Fibroblast of upper back skin (primary cell): ENCODE data around the gene HERPUD2.
"Not testable (repeated sequence)": the region's sequence is repeated elsewhere in the genome, so short reads cannot be mapped to it uniquely, and the experiment has no call there.

Source experiments
- DNase-seq: peaks from one replicate; pipeline ENCODE4 v3.0.0-alpha.2; 2013

Gene HERPUD2

DNA sequence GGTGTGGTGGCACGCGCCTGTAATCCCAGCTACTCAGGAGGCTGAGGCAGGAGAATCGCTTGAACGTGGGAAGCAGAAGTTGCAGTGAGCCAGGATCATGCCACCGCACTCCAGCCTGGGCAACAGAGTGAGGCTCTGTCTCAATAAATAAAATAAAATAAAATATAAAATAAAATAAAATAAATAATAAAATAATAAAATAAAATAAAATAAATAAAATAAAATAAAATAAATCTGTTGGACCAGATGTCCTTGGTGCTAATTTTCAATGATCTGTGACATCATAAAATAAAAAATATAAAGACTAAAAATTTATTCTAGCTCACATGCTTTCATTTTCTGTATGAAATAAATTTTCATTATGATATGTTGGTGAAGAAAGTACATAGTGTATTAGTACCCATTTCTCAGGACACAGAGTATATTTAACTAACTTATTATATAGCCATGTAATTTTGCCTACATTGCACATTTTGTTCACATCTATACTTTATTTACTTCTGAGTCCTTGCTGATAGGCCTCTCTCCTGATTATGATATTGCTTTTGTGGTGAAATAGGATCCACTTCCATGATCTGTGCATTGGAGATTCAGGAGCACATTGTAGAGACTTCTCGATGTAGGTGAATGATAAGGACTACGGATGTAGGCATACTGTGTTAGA, 17.8 kb upstream of the HERPUD2 start:
- no peak for DNase-seq

DNA sequence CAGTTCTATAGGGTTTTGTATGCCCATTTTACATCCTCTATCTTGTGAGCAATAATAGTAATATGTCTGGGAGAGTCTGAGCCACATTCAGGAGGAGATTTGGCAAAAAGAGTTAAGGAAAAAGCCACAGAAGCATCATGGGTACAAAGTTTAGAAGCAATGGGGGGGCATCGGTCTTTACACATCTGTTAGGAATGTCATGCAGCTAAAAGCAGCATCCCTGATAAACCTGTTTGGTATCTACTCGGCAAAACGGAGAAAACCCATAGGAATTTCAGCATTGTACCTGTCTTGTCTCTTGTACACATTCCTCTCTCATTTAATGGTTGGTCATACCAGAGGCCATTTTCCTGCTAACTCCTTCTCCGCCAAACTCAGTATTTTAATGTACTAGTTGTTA, 12.5 kb upstream of the HERPUD2 start:
- DNase-seq: peak; percentile 77

DNA sequence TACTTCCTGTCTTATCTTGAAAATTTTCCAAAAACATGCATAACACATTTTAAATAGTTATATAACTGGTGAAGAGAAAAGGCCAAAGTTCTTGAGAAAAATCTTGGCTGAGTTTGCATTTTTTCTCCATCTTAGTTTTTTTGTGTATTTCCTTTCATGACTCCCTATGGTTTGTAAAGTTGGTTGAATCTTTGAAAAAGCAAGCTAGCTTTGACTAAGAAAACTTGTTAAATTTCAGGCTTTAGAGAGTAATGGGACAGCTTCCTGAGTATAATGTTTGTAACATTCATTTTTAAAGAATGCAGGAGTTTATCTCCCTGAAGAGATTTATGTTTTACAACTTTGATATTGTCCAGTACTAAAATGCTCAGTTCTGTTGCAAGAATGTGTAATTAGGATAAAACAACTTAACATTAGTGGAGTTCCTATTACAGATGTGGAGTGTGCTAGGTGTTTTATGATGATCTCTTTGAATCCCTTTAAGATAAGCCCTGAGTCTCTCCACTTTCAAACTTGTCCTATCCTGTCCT, 11.1 kb upstream of the HERPUD2 start:
- DNase-seq: no peak

DNA sequence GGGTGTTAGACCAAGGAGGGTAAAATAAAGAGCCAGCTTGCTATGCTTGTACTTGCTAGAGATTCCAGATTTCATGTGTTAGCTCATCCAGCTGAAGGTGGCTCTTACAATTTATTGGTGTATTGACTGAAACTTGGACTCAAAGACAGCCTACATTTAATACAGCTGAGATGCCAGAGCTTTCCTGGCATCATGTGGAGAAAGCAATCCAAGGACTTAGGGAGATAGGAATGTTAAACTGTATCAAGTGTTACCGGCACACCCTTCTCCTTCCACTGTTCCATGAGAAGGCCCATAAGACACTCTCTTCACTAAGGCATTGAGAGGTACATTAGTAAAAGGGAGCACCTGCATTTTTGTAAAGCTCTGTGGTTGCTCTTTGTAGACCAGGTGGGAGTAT, 9.3 kb upstream of the HERPUD2 start:
- DNase-seq: no peak

DNA sequence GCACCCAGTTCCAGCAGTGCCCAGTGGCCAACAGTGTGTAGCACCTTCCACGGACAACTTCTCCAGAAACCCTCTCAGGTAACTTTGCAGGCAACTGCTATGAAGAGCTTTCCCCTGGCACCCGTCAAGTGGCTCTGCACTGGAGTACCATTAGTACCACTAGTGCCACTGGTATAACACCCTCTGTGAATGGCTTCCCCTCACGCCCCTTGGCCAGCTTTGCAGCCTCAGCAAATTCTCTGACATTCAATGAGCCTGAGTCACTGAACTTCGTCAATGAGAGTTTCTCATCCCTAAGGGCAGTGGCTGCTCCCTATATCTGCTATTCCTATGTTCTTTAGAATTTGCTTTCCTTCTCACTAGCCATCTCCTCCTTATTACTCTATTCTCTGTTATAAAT, 7.6 kb upstream of the HERPUD2 start:
- DNase-seq: no peak

DNA sequence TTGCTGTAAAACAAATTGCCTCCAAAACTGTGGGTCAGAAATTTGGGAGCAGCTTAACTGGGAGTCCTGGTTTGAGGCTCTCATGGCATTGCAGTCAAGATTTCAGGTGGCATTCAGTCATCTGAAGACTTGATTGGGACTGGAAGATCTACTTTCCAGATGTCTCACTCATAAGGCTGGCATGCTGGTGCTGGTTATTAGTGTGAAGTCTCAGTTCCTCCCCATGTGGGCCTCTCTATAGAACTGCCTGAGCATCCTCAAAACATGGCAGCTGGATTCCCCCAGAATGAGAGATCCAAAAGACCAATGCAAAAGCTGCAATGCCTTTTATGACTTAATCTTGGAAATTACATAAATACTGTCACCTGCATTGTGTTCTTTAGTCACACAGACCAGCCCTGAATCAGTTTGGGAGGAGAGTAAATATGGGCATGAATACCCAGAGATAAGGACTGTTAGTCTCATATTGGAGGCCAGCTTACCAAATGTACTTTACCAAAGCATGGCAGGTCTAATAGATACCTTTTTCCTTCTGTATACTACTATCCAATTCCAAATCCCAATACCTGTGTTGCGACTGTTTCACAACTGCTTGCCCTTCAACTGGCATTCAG, 6.5 kb upstream of the HERPUD2 start:
- DNase-seq: no peak

DNA sequence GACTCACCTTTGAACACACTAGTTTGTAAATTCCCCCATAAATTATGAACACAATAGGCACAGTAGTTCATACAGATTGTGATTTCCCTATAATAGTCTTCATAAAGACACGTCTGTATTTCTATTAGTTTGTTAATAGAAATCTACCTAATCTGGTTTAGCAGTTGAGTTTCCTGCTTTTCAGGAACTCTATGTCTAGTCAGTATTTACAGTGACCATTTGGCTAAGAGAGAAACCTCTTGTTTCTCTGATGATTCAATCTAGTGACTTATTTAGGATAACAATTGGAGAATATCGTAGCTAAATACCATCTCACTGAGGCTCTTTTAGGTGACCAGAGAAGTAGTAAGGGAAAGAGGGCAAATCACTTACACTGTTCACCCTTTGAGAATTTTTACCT, 5.9 kb upstream of the HERPUD2 start:
- no peak for DNase-seq

DNA sequence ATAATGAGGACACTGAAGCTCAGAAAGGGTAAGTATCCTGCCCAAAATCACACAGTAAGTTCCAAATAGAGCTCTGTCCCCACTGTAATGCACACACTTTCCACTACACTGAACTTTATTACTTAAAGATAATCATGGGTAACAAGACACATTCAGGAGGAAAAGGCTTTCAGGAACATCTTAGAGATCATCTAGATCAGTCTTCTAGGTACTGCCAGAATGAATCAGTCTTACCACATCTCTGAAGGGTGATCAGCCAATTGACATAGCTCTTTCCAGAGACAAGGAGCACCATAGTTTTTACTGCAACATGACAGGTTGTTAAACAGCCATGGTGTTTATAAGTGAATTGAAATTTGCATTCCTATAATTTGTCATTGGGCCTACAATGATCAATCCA, 5.4 kb upstream of the HERPUD2 start:
- DNase-seq: no peak

DNA sequence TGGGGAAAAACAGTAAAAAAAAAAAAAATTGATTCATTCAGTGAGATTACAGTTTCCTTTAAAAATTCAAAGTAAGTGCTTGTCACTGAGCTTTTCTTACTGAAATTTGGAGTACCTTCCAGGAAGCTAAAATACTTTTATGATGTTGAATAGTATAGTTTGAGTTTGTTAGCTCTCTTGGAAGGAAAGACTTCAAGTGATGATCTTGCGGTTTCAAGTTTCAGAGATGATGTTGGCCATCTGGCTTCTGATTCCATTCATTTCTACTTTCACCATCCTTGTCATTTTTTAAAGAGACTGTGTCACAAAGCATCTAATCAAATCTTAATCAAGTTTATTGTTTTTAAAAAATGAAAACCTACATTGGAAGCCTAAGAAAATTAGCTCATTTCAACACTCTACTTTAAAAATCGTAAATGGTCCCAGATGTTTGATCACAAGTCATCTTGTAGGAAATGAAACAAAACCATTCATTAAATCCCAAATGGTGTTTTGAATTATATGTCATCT, 4.9 kb upstream of the HERPUD2 start:
- no peak for DNase-seq

DNA sequence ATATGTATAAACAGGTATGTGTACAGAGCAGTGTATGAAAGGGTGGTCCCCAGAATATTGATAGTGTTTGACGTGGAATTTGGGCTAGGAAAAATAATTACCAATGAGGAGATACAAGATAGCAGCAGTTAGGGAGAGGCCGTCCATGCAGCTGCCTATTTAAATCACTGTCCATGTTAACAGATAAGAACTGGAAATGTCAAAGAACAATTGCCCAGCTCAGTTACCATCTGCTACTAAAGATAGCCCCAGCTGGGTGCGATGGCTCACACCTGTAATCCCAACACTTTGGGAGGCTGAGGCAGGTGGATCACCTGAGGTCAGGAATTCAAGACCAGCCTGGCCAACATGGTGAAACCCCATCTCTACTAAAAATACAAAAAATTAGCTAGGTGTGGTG, 3.4 kb upstream of the HERPUD2 start:
- DNase-seq: not testable (repeated sequence)

DNA sequence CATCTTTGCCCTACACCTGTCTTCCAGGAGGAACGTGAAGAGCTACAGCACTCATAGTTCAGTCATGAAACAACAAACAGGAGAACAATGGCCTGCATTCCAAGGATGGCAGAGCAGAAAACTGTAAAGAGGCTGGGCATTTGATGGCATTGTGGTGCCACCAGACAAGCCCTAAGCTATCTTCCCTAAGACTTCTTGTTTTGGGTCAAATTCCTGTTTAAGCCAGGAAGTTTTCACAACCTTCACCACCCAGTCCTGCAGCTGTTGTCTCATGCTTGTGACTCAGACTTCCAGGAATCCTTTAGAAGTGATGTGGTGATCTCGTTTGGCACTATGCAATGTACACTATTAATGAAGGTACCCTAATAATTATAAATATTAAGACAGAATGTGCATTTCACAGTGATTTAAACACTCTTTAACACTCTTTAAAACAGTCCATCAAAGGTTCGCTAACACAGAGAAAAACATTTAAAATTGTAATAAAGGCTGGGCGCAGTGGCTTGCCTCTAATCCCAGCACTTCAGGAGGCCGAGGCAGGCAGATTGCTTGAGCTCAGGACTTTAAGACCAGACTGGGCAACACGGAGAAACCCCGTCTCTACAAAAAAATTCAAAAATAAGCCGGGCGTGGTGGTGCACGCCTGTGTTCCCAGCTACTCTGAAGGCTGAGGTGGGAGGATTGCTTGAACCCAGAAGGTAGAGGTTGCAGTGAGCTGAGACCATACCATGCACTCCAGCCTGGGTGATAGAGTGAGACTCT, 2.7 kb upstream of the HERPUD2 start:
- DNase-seq: peak; percentile 38

DNA sequence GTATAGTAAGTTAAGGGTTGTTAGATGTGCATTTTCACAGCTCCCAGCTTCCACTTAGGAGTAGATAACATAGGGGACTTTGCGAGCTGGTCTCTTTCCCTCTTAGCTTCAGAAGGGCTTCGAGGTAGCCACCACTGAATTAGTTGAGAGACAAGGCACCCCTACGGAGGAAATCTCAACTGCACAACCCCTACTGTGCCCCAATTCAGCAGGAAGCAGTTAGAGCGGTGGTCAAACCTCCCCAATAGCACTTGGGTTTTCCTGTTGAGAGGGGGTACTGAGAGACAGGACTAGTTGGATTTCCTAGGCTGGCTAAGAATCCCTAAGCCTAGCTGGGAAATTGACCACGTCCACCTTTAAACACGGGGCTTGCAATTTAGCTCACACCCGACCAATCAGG, 1.1 kb upstream of the HERPUD2 start:
- no peak for DNase-seq

DNA sequence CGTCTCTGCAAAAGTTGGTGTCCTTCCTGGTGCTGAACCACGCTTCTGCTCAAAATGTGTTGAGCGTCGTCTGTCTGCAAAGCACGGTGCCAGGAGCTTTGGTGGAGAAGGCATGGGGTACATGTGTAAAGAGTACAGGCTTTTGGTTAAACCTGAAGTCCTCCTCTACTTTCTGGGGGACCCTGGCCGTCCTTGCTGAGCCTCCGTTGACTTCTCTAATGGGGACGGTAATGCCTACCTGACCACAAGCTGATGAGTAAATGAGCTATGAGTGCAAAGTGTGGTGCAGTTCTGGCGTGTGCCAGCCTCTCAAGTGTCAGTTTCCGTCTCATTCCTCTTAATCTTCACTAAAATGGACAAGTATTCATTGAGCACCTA, 527 bp upstream of the HERPUD2 start:
- no peak for DNase-seq

DNA sequence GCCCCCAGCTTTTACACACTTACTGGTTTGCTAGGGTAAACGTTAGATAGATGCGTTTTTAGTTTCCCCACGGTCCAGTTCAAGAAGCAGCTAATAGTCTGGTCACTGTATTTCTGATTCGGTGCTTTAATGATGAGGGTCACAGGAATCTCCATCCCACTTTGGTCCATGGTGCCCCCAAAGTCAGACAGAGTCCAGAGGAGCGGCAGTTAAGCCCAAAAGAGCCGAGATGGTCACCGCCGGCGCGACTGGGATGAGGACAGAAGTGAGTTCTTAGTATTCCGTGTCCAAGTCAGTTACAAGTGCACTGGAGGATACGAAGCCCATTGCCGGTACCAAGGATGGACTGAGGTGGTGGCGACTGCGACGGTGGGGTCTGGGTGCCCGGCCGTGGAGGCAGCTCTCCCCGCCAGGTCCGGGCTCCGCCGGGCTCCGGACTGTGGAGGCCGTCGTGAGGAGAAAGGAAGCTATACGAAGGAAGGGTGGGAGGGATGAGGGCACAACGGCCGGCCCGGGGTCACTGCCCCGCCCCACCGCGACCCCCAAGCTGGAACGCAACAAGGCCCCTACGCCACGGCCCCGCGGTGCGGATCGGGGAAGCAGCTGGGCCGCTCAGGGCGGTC, 663 bp downstream of the HERPUD2 start:
- DNase-seq: peak; percentile 4

DNA sequence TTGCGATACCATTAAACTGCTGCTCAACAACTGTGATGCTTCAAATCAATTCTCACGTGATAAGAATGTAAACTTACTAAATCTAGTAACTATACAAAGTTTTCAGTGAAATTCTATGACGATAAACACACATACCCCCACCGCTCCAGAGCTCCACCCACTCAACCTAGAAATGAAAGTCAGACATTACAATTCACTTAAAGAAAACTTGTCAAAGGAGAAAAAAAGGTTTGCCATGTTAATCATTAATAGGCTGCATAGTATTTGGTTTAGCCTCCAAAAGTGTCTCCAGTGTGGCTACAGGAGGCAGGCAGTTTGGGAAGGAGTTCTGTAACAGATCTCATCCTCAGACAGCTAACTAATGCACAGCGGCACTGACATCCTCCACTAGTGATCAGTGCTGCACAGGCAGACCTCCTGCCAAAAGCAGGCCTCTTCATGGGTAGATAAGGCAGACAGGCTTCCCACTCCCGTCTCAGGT, 3.1 kb downstream of the HERPUD2 start:
- DNase-seq: no peak

DNA sequence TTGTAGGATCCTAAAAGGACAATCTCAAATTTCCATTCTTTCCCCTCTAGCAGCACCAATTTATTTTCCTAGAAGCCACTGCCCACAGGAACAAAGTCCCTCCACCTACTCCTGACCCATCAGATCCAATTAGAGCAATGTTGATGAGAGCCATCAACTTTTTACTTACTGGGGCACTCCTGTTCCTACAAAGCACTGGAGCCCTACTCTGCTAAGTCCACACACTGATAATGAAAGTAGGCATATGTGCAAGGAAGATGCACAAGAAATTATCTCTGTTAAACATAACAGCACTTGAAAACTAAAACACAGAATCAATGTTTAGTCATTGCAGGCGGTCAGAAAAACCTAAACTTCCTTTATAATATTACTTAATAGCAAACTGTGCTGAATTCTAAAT, 3.6 kb downstream of the HERPUD2 start:
- DNase-seq: no peak

DNA sequence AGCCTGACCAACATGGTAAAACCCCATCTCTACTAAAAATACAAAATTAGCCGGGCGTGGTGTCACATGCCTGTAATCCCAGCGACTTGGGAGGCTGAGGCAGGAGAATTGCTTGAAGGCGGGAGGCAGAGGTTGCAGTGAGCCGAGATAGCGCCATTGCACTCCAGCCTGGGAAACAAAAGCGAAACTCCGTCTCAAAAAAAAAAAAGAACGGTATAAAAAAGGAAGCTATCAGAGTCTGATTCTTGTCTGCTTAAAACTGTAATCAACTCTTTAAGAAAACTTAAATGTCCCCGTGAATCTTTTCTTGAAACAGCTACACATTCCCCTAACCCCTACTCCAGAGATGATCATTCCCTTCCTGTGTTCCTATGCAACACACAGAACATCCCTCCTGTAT, 4.3 kb downstream of the HERPUD2 start:
- DNase-seq: not testable (repeated sequence)

DNA sequence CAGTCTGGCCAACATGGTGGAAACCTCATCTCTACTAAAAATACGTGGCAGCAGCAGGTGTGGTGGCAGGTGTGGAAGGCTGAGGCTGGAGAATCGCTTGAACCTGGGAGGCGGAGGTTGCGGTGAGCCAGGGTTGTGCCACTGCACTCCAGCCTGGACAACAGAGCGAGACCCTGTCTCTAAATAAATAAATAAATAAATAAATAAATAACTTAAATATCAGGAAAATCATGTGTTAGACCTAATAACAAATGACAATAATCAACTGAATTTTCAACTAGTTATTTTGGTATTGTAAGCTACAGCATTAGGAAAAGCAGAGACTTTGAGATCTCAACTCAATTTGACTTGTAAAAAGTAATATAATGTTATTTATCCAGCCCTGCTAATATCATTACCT, 9.2 kb downstream of the HERPUD2 start:
- no peak for DNase-seq

DNA sequence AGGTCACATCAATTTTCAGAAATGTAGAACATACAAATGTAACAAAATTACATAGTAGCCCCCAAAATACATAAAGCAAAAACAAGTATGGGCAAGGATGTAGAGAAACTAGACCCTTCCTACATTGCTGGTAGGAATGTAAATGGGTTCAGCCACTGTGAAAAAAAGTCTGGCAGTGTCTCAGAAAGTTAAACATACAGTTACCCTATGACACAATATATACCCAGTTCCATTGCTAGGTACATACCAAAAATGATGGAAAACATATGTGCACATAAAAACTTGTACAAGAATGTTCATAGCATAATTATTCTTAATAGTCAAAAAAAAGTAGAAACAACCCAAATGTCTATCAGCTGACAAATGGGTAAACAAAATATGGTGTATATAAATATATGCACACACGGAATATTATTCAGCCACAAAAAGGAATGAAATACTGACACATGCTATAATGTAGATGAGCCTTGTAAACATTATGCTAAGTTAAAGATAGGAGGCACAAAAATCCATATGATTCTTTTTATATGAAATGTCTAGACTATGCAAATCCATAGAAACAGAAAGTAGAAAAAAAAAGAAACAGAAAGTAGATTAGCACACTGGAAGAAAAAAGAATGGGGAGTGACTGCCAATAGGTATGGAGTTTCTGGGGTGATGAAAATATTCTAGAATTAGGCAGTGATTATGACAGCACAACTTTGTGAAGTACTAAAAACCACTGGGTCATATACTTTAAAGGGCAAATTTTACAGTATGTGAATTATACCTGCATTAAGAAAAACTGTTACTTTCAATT, 13.5 kb downstream of the HERPUD2 start:
- DNase-seq: peak; percentile 56

DNA sequence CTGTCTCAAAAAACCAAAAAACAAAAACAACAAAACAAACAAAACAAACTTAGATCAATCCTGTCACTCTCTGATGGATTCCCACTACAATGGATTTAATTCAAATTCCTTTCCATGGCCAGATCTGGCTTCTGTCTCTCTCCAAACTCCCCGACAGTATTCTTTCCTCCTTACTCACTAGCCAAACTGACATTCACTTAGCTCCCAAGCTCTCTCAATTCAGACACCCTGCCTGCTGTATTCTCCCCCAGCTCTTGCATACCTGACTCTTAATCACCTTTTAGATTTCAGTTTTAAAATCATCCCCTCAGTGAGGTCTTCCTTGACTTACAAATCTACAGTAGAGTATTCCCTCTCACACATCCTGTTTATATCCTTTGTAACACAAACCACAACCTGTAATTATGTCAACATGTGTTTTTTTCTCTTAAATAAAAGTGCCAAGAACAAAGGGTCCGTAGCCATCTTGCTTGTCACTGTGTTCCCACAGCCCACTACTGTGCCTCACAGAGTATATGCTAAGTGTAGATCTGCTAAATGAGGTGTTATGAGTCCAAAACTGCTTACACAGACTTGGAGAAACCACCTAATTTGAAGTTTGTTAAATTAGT, 14.4 kb downstream of the HERPUD2 start:
- peak; percentile 20 for DNase-seq

DNA sequence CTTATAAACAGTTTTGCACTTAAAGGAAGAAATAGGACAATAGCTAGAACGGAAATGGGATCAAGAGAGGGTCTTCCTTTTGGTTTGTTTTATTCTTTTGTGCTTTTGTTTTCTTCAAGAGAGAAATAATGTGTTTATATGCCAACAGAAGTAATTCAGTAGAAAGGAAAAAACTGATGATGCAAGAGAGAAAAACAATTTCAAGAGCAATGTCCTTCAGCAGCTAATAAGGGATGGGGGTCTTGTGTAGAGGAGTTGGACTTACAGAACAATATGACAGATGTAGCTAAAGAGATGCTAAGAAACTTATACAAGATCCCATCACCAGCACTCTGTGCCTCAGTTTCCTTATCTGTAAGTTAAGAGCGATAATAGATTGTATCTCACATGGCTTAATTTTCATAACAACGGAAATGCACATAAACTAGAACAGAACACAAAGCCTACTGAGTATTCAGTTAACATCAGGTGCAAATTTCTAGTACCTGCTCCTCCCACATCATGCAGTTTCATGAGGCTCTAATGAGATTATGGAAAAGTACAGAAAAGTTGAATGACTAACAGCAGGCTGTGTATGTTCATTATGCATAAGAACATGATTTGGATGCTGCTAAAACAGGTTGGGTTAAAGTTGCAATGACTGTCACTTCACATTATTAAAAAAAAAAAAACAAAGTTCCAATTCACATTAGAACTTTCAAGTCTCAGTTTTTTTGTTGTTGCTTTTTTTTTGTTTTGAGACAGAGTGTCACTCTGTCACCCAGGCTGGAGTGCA, 17.2 kb downstream of the HERPUD2 start:
- no peak for DNase-seq
